ENCODE measurements around the gene C4A.
"Not testable (repeated sequence)": the region's sequence is repeated elsewhere in the genome, so short reads cannot be mapped to it uniquely, and the experiment has no call there.

Gene C4A

GRCh38 chr6:32022100-32022499 lies 40.2 kb downstream of the C4A start:
- DNase-seq (ENCODE audit: low read depth in 1 of 2, low spot score in 1 of 2): not testable (repeated sequence)

- not testable (repeated sequence) for DNase-seq (ENCODE audit: low read depth in 1 of 2, low spot score in 1 of 2)
Measured at GRCh38 chr6:32028631-32029030, 46.8 kb downstream of the C4A start.

- not testable (repeated sequence) for DNase-seq (ENCODE audit: low read depth in 1 of 2, low spot score in 1 of 2)
Measured at GRCh38 chr6:32029553-32029952, 47.7 kb downstream of the C4A start.

- DNase-seq (ENCODE audit: low read depth in 1 of 2, low spot score in 1 of 2): not testable (repeated sequence)
Measured at GRCh38 chr6:32035283-32036013, 53.6 kb downstream of the C4A start.

GRCh38 chr6:32037136-32037535 lies 55.3 kb downstream of the C4A start:
- not testable (repeated sequence) for DNase-seq (ENCODE audit: low read depth in 1 of 2, low spot score in 1 of 2)

GRCh38 chr6:32037598-32038524 lies 56.0 kb downstream of the C4A start, which contains the start of gene CYP21A2:
Gene CYP21A2 (plus strand): TSS chr6:32038415. CDS start chr6:32038423, 8 bp downstream.
- not testable (repeated sequence) for DNase-seq (ENCODE audit: low read depth in 1 of 2, low spot score in 1 of 2)

- not testable (repeated sequence) for DNase-seq (ENCODE audit: low read depth in 1 of 2, low spot score in 1 of 2)
Measured at GRCh38 chr6:32038878-32039277, 57.0 kb downstream of the C4A start.

GRCh38 chr6:32039321-32040274 lies 57.7 kb downstream of the C4A start:
- not testable (repeated sequence) for DNase-seq (ENCODE audit: low read depth in 1 of 2, low spot score in 1 of 2)

GRCh38 chr6:32040299-32041049 lies 58.6 kb downstream of the C4A start:
- not testable (repeated sequence) for DNase-seq (ENCODE audit: low read depth in 1 of 2, low spot score in 1 of 2)

- not testable (repeated sequence) for DNase-seq (ENCODE audit: low read depth in 1 of 2, low spot score in 1 of 2)
Measured at GRCh38 chr6:32041050-32041321, 59.1 kb downstream of the C4A start.

- not testable (repeated sequence) for DNase-seq (ENCODE audit: low read depth in 1 of 2, low spot score in 1 of 2)
Measured at GRCh38 chr6:32041385-32041784, 59.5 kb downstream of the C4A start.

- DNase-seq (ENCODE audit: low read depth in 1 of 2, low spot score in 1 of 2): not testable (repeated sequence)
Measured at GRCh38 chr6:32042276-32042675, 60.4 kb downstream of the C4A start.

- not testable (repeated sequence) for DNase-seq (ENCODE audit: low read depth in 1 of 2, low spot score in 1 of 2)
Measured at GRCh38 chr6:32043589-32044380, 61.9 kb downstream of the C4A start.

GRCh38 chr6:32044916-32045315 lies 63.1 kb downstream of the C4A start:
- DNase-seq (ENCODE audit: low read depth in 1 of 2, low spot score in 1 of 2): not testable (repeated sequence)

GRCh38 chr6:32045811-32046449 lies 64.1 kb downstream of the C4A start:
- no peak for DNase-seq (ENCODE audit: low read depth in 1 of 2, low spot score in 1 of 2)

- no peak for DNase-seq (ENCODE audit: low read depth in 1 of 2, low spot score in 1 of 2)
Measured at GRCh38 chr6:32046450-32047083, 64.7 kb downstream of the C4A start.

- DNase-seq (ENCODE audit: low read depth in 1 of 2, low spot score in 1 of 2): no peak
Measured at GRCh38 chr6:32047084-32047478, 65.2 kb downstream of the C4A start.

- no peak for DNase-seq (ENCODE audit: low read depth in 1 of 2, low spot score in 1 of 2)
Measured at GRCh38 chr6:32047539-32047854, 65.6 kb downstream of the C4A start.

Data from activated T-helper 1 cell treated with anti-CD3 and anti-CD28 coated beads, Interleukin-2, amount 50 U/mL, for 16 hours (primary cell).